ENCODE data around the gene ANKRD45. TPM values are rescaled to one million over a fixed set of nuclear protein-coding genes. Genes with fewer than 3 reads are reported as not detected.
"Not testable (repeated sequence)": the region's sequence is repeated elsewhere in the genome, so short reads cannot be mapped to it uniquely, and the experiment has no call there.

The ANKRD45 gene
- total RNA-seq, 1 experiment from 2014 or later: not detected

- intact Hi-C loops (cut with micrococcal nuclease; ENCODE audit: unreplicated experiment) (no loop called here), in situ Hi-C loops (cut with HindIII; ENCODE audit: low pct_unique_long_range_greater_than_20kb, low sequenced_read_pairs) (no loop called here)
- H3K27me3 ChIP-seq (ENCODE audit: control insufficient read depth, insufficient read depth, low read length): no peaks in the 10 kb centered on the region; the same call in 1 of the 2 replicates
- TF ChIP-seq TCF7L2 (IDR thresholded peaks at IDR 0.05; ENCODE audit: low read depth, low read length) (no peak), REST (IDR thresholded peaks at IDR 0.05; ENCODE audit: insufficient read depth in 1 of 2, low read depth in 2 of 2, low read length in 1 of 2) (no peak), POLR2AphosphoS5 (IDR thresholded peaks at IDR 0.05; ENCODE audit: low read depth, low read length) (no peak), SIN3A (IDR thresholded peaks at IDR 0.05; ENCODE audit: borderline replicate concordance, insufficient read depth, low read depth, low read length) (no peak)
- TF ChIP-seq, protein P1, sequence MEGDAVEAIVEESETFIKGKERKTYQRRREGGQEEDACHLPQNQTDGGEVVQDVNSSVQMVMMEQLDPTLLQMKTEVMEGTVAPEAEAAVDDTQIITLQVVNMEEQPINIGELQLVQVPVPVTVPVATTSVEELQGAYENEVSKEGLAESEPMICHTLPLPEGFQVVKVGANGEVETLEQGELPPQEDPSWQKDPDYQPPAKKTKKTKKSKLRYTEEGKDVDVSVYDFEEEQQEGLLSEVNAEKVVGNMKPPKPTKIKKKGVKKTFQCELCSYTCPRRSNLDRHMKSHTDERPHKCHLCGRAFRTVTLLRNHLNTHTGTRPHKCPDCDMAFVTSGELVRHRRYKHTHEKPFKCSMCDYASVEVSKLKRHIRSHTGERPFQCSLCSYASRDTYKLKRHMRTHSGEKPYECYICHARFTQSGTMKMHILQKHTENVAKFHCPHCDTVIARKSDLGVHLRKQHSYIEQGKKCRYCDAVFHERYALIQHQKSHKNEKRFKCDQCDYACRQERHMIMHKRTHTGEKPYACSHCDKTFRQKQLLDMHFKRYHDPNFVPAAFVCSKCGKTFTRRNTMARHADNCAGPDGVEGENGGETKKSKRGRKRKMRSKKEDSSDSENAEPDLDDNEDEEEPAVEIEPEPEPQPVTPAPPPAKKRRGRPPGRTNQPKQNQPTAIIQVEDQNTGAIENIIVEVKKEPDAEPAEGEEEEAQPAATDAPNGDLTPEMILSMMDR (IDR thresholded peaks at IDR 0.05): no peak
- H3K36me3 ChIP-seq (ENCODE audit: control insufficient read depth, insufficient read depth, low read length): no peaks in the 10 kb centered on the region
- no TSS peak for BruUV-seq (replicated peaks)
- no peaks in the 10 kb centered on the region for H3K9me3 ChIP-seq (ENCODE audit: control insufficient read depth, insufficient read depth, low read depth, low read length)
- no peak overlapping the region for H3K27ac ChIP-seq (ENCODE audit: low read length)
- H3K4me3 ChIP-seq (ENCODE audit: low read depth in 2 of 2, low read length in 2 of 2): no peak overlapping the region
- ChIA-PET CTCF (no interaction called here), POLR2A (no interaction called here)
- DNase-seq (ENCODE audit: low read depth, low spot score): no peak
- H3K4me1 ChIP-seq (ENCODE audit: control insufficient read depth, insufficient read depth, low read length): no peaks in the 10 kb centered on the region
- ATAC-seq: no peak
These were observed 20.6 kb downstream of the ANKRD45 start for GRCh38 chr1:173648880-173649605.

GRCh38 chr1:173646656-173647055 is 23.0 kb downstream of the ANKRD45 start:
- in situ Hi-C loops (cut with HindIII; ENCODE audit: low pct_unique_long_range_greater_than_20kb, low sequenced_read_pairs) (no loop called here), intact Hi-C loops (cut with micrococcal nuclease; ENCODE audit: unreplicated experiment) (no loop called here)
- ChIA-PET CTCF (no interaction called here), POLR2A (no interaction called here)
- no TSS peak for BruUV-seq (replicated peaks)
- Histone ChIP-seq H3K9me3 (ENCODE audit: control insufficient read depth, insufficient read depth, low read depth, low read length) (no peaks in the 10 kb centered on the region), H3K4me1 (ENCODE audit: control insufficient read depth, insufficient read depth, low read length) (no peaks in the 10 kb centered on the region), H3K27ac (ENCODE audit: low read length) (no peak overlapping the region), H3K4me3 (ENCODE audit: low read depth in 2 of 2, low read length in 2 of 2) (no peak overlapping the region), H3K27me3 (ENCODE audit: control insufficient read depth, insufficient read depth, low read length) (no peaks in the 10 kb centered on the region; the same call in 1 of the 2 replicates), H3K36me3 (ENCODE audit: control insufficient read depth, insufficient read depth, low read length) (no peaks in the 10 kb centered on the region)
- no peak for DNase-seq (ENCODE audit: low read depth, low spot score)
- ATAC-seq: no peak
- TF ChIP-seq SIN3A (IDR thresholded peaks at IDR 0.05; ENCODE audit: borderline replicate concordance, insufficient read depth, low read depth, low read length): no peak
- TF ChIP-seq POLR2AphosphoS5 (IDR thresholded peaks at IDR 0.05; ENCODE audit: low read depth, low read length): no peak
- TF ChIP-seq TCF7L2 (IDR thresholded peaks at IDR 0.05; ENCODE audit: low read depth, low read length): no peak
- TF ChIP-seq, protein P1 (IDR thresholded peaks at IDR 0.05): no peak

GRCh38 chr1:173642450-173643139 is 27.1 kb downstream of the ANKRD45 start:
- CTCF ChIA-PET; DNase-seq (ENCODE audit: low read depth, low spot score); H3K27ac ChIP-seq (ENCODE audit: low read length); POLR2A ChIA-PET; ATAC-seq; H3K4me3 ChIP-seq (ENCODE audit: low read depth in 2 of 2, low read length in 2 of 2); H3K36me3 ChIP-seq (ENCODE audit: control insufficient read depth, insufficient read depth, low read length); intact Hi-C loops (cut with micrococcal nuclease; ENCODE audit: unreplicated experiment); in situ Hi-C loops (cut with HindIII; ENCODE audit: low pct_unique_long_range_greater_than_20kb, low sequenced_read_pairs); BruUV-seq (replicated peaks); H3K9me3 ChIP-seq (ENCODE audit: control insufficient read depth, insufficient read depth, low read depth, low read length); H3K4me1 ChIP-seq (ENCODE audit: control insufficient read depth, insufficient read depth, low read length); H3K27me3 ChIP-seq (ENCODE audit: control insufficient read depth, insufficient read depth, low read length): not testable (repeated sequence)
